ENCODE measurements around the gene DUS2. TPM values are rescaled to one million over a fixed set of nuclear protein-coding genes. Genes with fewer than 3 reads are reported as not detected.

The DUS2 gene
- total and polyA plus RNA-seq, 2 of the 8 experiments (the other 6 are each of a cell fraction or from before 2014, with no cell fraction given), result 17.2 to 27.0 TPM

- Histone ChIP-seq H2BK20ac (ENCODE audit: low read length) (no peak overlapping the region), H2BK12ac (ENCODE audit: low read depth, low read length) (no peak overlapping the region), H3K27me3 (replicated peaks in 1 of 4; ENCODE audit: control insufficient read depth in 3 of 4, extremely low read depth in 1 of 4, insufficient read depth in 3 of 4, low read length in 3 of 4) (no peaks in the 10 kb centered on the region), H3K9ac (replicated peaks in 1 of 4; ENCODE audit: extremely low read depth in 1 of 4, low read depth in 3 of 4, low read length in 3 of 4) (no peak overlapping the region), H3K79me1 (ENCODE audit: low read depth, low read length) (no peaks in the 10 kb centered on the region; the same call in 1 of the 2 replicates), H3K4me2 (ENCODE audit: insufficient read depth in 1 of 2, low read depth in 2 of 2, low read length in 2 of 2) (no peak overlapping the region), H2BK5ac (ENCODE audit: low read depth, low read length) (no peak overlapping the region), H3K14ac (ENCODE audit: insufficient read length) (no peak overlapping the region), H3K79me2 (ENCODE audit: control insufficient read depth in 1 of 2, insufficient read depth in 2 of 2, low read length in 2 of 2) (no peaks in the 10 kb centered on the region), H3K4me3 (ENCODE audit: extremely low read depth in 1 of 4, insufficient read depth in 2 of 4, low read depth in 3 of 4, low read length in 4 of 4) (no peak overlapping the region), H3K4ac (replicated peaks; ENCODE audit: insufficient read length, low read depth, low read length) (no peak overlapping the region), H4K8ac (ENCODE audit: extremely low read depth, insufficient read depth, low read length) (no peak overlapping the region), H3K4me1 (replicated peaks in 1 of 4; ENCODE audit: control insufficient read depth in 3 of 4, insufficient read depth in 4 of 4, low read length in 3 of 4) (no peaks in the 10 kb centered on the region), H4K91ac (replicated peaks; ENCODE audit: insufficient read length, low read length) (no peak overlapping the region), H3K36me3 (ENCODE audit: control insufficient read depth in 2 of 4, insufficient read depth in 4 of 4, low read length in 3 of 4) (peaks cover 2 to 6% (median 3%) of the 10 kb centered on the region in 4 experiments; a peak in 4 of 8 replicates), H3K27ac (ENCODE audit: low read depth, low read length) (no peak overlapping the region), H2AFZ (ENCODE audit: low read length) (no peak overlapping the region), H3K23ac (ENCODE audit: insufficient read length) (no peak overlapping the region), H3K18ac (ENCODE audit: extremely low read depth, low read length) (no peak overlapping the region), H3K56ac (replicated peaks; ENCODE audit: insufficient read length, low read depth, low read length) (no peak overlapping the region), H3K9me3 (ENCODE audit: insufficient read depth in 2 of 2, low read depth in 1 of 2, low read length in 1 of 2) (no peaks in the 10 kb centered on the region), H4K20me1 (replicated peaks in 1 of 2; ENCODE audit: control insufficient read depth in 1 of 2, insufficient read depth in 2 of 2, low read length in 2 of 2) (no peaks in the 10 kb centered on the region), H4K5ac (ENCODE audit: insufficient read length, low read depth, low read length) (no peak overlapping the region), H2BK15ac (ENCODE audit: low read length) (no peak overlapping the region), H2BK120ac (replicated peaks; ENCODE audit: low read depth, low read length) (no peak overlapping the region), H3K23me2 (ENCODE audit: low read depth, low read length) (no peaks in the 10 kb centered on the region), H2AK5ac (ENCODE audit: low read depth, low read length) (no peak overlapping the region)
- FAIRE-seq, result no peak
- CTCF ChIA-PET (ENCODE audit: partially characterized antibody), result interaction anchor here (0.6 to 3.0 kb wide), 6 partner anchors 10 to 96 kb away, joined by 3 to 10 read pairs (median 4); no protein-coding TSS in a partner anchor
- WGBS, 2 experiments (ENCODE audit: extremely low coverage in 1 of 2, insufficient coverage in 1 of 2, insufficient read length in 1 of 2, insufficient replicate concordance in 2 of 2, low coverage in 1 of 2, low lambda C conversion rate in 2 of 2, missing lambda C conversion rate in 1 of 2), result 92% methylated on average over 9 of the region's 9 CpGs; no CpG with 5 or more reads in 1 of the 2 experiments
- no peak for DNase-seq (ENCODE audit: low read depth in 1 of 2, low spot score in 2 of 2)
- no peak for TF ChIP-seq TEAD4 (IDR thresholded peaks at IDR 0.05; ENCODE audit: low read depth, low read length)
- no peak for TF ChIP-seq KDM4A (IDR thresholded peaks at IDR 0.05; ENCODE audit: low read depth, low read length, severe bottlenecking)
- no peak for TF ChIP-seq NANOG (IDR thresholded peaks at IDR 0.05; ENCODE audit: insufficient read depth, low read depth, low read length, poor library complexity, severe bottlenecking)
- no peak for TF ChIP-seq CBX8 (IDR thresholded peaks at IDR 0.05; ENCODE audit: borderline replicate concordance, low read depth, low read length)
- no peak for TF ChIP-seq RXRA (IDR thresholded peaks at IDR 0.05; ENCODE audit: insufficient read depth, low read depth, low read length)
- TF ChIP-seq ASH2L (IDR thresholded peaks at IDR 0.05; ENCODE audit: low read length), result no peak
- TF ChIP-seq SIRT6 (IDR thresholded peaks at IDR 0.05; ENCODE audit: low read length), result no peak
- no peak for TF ChIP-seq HDAC6 (IDR thresholded peaks at IDR 0.05; ENCODE audit: low read depth, low read length)
- POLR2A ChIA-PET (ENCODE audit: partially characterized antibody), result interaction anchor here (1.1 to 3.6 kb wide), 2 partner anchors 12 to 15 kb away, joined by 3 to 17 read pairs; partner anchors contain the start of genes DDX28 and DUS2
These were observed 14.9 kb downstream of the DUS2 start for GRCh38 chr16:68037841-68038597.

Measured in H1 (cell line).